CD14-positive monocyte (primary cell): ENCODE results near the gene PILRA. TPM values are rescaled to one million over a fixed set of nuclear protein-coding genes. Genes with fewer than 3 reads are reported as not detected.
"Not testable (repeated sequence)": the region's sequence is repeated elsewhere in the genome, so short reads cannot be mapped to it uniquely, and the experiment has no call there.

Source experiments
- DNase-seq, 3 donors: peaks; one replicate each; pipeline ENCODE4 v3.0.0-alpha.2; 2011 to 2022
- H2AFZ ChIP-seq: 2 replicates; pipeline ENCODE4 v1.6.0; 2012; ENCODE audit warnings: mild to moderate bottlenecking, low read depth, low read length, inconsistent platforms; ENCODE audit not compliant: insufficient read depth, poor library complexity, severe bottlenecking
- H3K27ac ChIP-seq, 2 donors: 1 replicate in 1 of 2; 2 replicates in 1 of 2; pipeline ENCODE4 v1.5.1; 2012 to 2013; ENCODE audit warnings: low read length in 2 of 2, control low read depth in 1 of 2, inconsistent platforms in 1 of 2, low read depth in 1 of 2, mild to moderate bottlenecking in 1 of 2
- H3K27me3 ChIP-seq, 2 donors: one replicate each; pipeline versions ENCODE4 v1.6.0 to v1.6.1; 2011 to 2013; ENCODE audit warnings: low read length in 2 of 2; ENCODE audit not compliant: control insufficient read depth in 2 of 2, insufficient read depth in 2 of 2
- H3K36me3 ChIP-seq, 2 donors: replicated peaks in 1 of 2; 1 replicate in 1 of 2; 2 replicates in 1 of 2; pipeline versions ENCODE4 v1.5.1 to v1.6.1; 2012 to 2013; ENCODE audit warnings: low read length in 2 of 2, control low read depth in 1 of 2, inconsistent platforms in 1 of 2, mild to moderate bottlenecking in 1 of 2; ENCODE audit not compliant: insufficient read depth in 2 of 2, control insufficient read depth in 1 of 2
- H3K4me1 ChIP-seq, 2 donors: 1 replicate in 1 of 2; 2 replicates in 1 of 2; pipeline versions ENCODE4 v1.5.1 to v1.6.1; 2012 to 2013; ENCODE audit warnings: low read length in 2 of 2, control low read depth in 1 of 2, inconsistent platforms in 1 of 2, mild to moderate bottlenecking in 1 of 2, moderate library complexity in 1 of 2; ENCODE audit not compliant: insufficient read depth in 2 of 2, control insufficient read depth in 1 of 2
- H3K4me2 ChIP-seq: replicated peaks from 2 replicates; pipeline ENCODE3; 2012; ENCODE audit warnings: low read length, moderate library complexity, mild to moderate bottlenecking; ENCODE audit not compliant: poor library complexity, severe bottlenecking; ENCODE audit errors: extremely low read depth
- H3K4me3 ChIP-seq, 3 experiments: fragments of 200-600 bp in 1 of 3; sonication (generic) in 1 of 3; replicated peaks in 1 of 3; 1 replicate in 2 of 3; 2 replicates in 1 of 3; pipeline ENCODE4 v1.5.1; 2011 to 2013; ENCODE audit warnings: low read length in 3 of 3, mild to moderate bottlenecking in 3 of 3, control low read depth in 2 of 3, low read depth in 2 of 3, inconsistent platforms in 1 of 3, moderate library complexity in 1 of 3
- H3K79me2 ChIP-seq: 2 replicates; pipeline ENCODE4 v1.6.0; 2012; ENCODE audit warnings: mild to moderate bottlenecking, control low read depth, inconsistent platforms, low read length, moderate library complexity; ENCODE audit not compliant: insufficient read depth
- H3K9ac ChIP-seq: 2 replicates; pipeline ENCODE4 v1.6.0; 2017; ENCODE audit warnings: low read length, mild to moderate bottlenecking; ENCODE audit not compliant: insufficient read depth, poor library complexity, severe bottlenecking
- H3K9me3 ChIP-seq, 2 donors: replicated peaks in 1 of 2; 1 replicate in 1 of 2; 2 replicates in 1 of 2; pipeline versions ENCODE4 v1.5.1 to v1.6.1; 2012 to 2013; ENCODE audit warnings: low read length in 2 of 2, control low read depth in 1 of 2; ENCODE audit not compliant: control insufficient read depth in 1 of 2, insufficient read depth in 1 of 2
- H4K20me1 ChIP-seq: 2 replicates; pipeline ENCODE4 v1.6.0; 2012; ENCODE audit warnings: mild to moderate bottlenecking, low read length, control low read depth, moderate library complexity; ENCODE audit not compliant: insufficient read depth
- H3K27ac Mint-ChIP-seq, 7 donors: one replicate each; pipeline ENCODE4 v1.8.0; 2020; ENCODE audit warnings: mild to moderate bottlenecking in 7 of 7, mixed read lengths in 7 of 7, moderate library complexity in 6 of 7, inconsistent platforms in 2 of 7
- H3K27me3 Mint-ChIP-seq, 3 donors: one replicate each; pipeline ENCODE4 v1.8.0; 2021 to 2022; ENCODE audit warnings: low read depth in 3 of 3, mild to moderate bottlenecking in 3 of 3, mixed read lengths in 3 of 3, moderate library complexity in 3 of 3, inconsistent platforms in 1 of 3
- H3K36me3 Mint-ChIP-seq, 2 donors: one replicate each; pipeline ENCODE4 v1.8.0; 2020; ENCODE audit warnings: mixed read lengths in 2 of 2, inconsistent platforms in 1 of 2, mild to moderate bottlenecking in 1 of 2
- H3K4me1 Mint-ChIP-seq: one replicate; pipeline ENCODE4 v1.8.0; 2020; ENCODE audit warnings: mild to moderate bottlenecking, mixed read lengths
- H3K4me3 Mint-ChIP-seq, 2 donors: one replicate each; pipeline ENCODE4 v1.8.0; 2020; ENCODE audit warnings: mild to moderate bottlenecking in 2 of 2, mixed read lengths in 2 of 2, moderate library complexity in 1 of 2
- H3K9me3 Mint-ChIP-seq, 7 donors: one replicate each; pipeline ENCODE4 v1.8.0; 2020 to 2022; ENCODE audit warnings: mixed read lengths in 7 of 7, mild to moderate bottlenecking in 6 of 7, moderate library complexity in 6 of 7, inconsistent platforms in 2 of 7
- WGBS: methylation state at CpG from one replicate; pipeline ENCODE4 v1.1.5; 2013; ENCODE audit warnings: missing lambda C conversion rate; ENCODE audit not compliant: insufficient coverage; 5-methylcytosine and 5-hydroxymethylcytosine counted together
- intact Hi-C, 2 donors: fragments of 100-400 bp; cut with micrococcal nuclease; formaldehyde crosslinking; loops; one replicate each; pipeline versions ENCODE4 v1.15.0 to v1.15.1; 2023
- polyA plus RNA-seq, 3 donors: library from polyadenylated mRNA; depleted of rRNA in 1 of 3; unstranded in 2 of 3; stranded (reverse) in 1 of 3; fragments of 300-500 nt in 2 of 3; fragments of >200 nt in 1 of 3; fragmentation: Illumina TruSeq in 2 of 3; gene quantifications; 1 replicate in 2 of 3; 2 replicates in 1 of 3; pipeline ENCODE4 v1.2.3, GENCODE V29; 2012 to 2021
- TF ChIP-seq, protein P1 (sequence below): fragments of 200-600 bp; IDR thresholded peaks from one replicate; pipeline ENCODE4 v1.8.0; 2022; ENCODE audit warnings: antibody characterized with exemption, mild to moderate bottlenecking

The PILRA gene
- polyA plus RNA-seq, 3 donors, result 316 to 491 (median 364) TPM

- H3K9ac ChIP-seq, H3K9me3 ChIP-seq, H3K9me3 Mint-ChIP-seq, intact Hi-C loops, H3K27me3 Mint-ChIP-seq, DNase-seq, H3K27me3 ChIP-seq, H2AFZ ChIP-seq: not testable (repeated sequence)
- Histone ChIP-seq H3K79me2 (peaks cover 87% of the 10 kb centered on the region), H4K20me1 (peaks cover 58% of the 10 kb centered on the region), H3K36me3 (peaks cover 2 to 32% of the 10 kb centered on the region in 2 donors), H3K4me3 (peak overlapping the region in 2 of 3 experiments; percentile 4 to 50), H3K4me1 (peaks cover 88 to 95% of the 10 kb centered on the region in 2 donors), H3K27ac (peak overlapping the region; percentile 31 to 65), H3K4me2 (peak overlapping the region; percentile 38)
- peak overlapping the region; percentile 74 to 92 (median 88) for H3K27ac Mint-ChIP-seq
- H3K4me3 Mint-ChIP-seq, result peak overlapping the region; percentile 16 to 74
- H3K4me1 Mint-ChIP-seq, result peaks cover 69% of the 10 kb centered on the region
- peaks cover 33 to 63% of the 10 kb centered on the region in 2 donors for H3K36me3 Mint-ChIP-seq
- 40% methylated on average over 5 of the region's 8 CpGs for WGBS
These were observed 9.1 kb downstream of the PILRA start for GRCh38 chr7:100382234-100382853.

- peak overlapping the region; percentile 22 for H3K4me2 ChIP-seq
- H4K20me1 ChIP-seq, result peaks cover 78% of the 10 kb centered on the region
- peaks cover 92% of the 10 kb centered on the region for H3K79me2 ChIP-seq
- Mint-ChIP-seq H3K27ac (peak overlapping the region; percentile 45 to 91 (median 85)), H3K4me3 (peak overlapping the region in 1 of 2 donors; percentile 14), H3K36me3 (peaks cover 28 to 63% of the 10 kb centered on the region in 2 donors), H3K4me1 (peaks cover 54% of the 10 kb centered on the region), H3K27me3 (peaks cover 0 to 4% (median 3%) of the 10 kb centered on the region in 3 donors), H3K9me3 (no peaks in the 10 kb centered on the region)
- DNase-seq, result peak in 2 of 3 donors; percentile 40 to 66
- H3K36me3 ChIP-seq, result peaks cover 9 to 44% of the 10 kb centered on the region in 2 donors
- peak overlapping the region in 1 of 3 experiments; percentile 30 for H3K4me3 ChIP-seq
- H3K27ac ChIP-seq, result peak overlapping the region; percentile 34 to 79
- no peak overlapping the region for H3K9ac ChIP-seq
- 37% methylated on average over 3 of the region's 6 CpGs for WGBS
- intact Hi-C loops, result no loop called here
- no peak overlapping the region for H2AFZ ChIP-seq
- H3K4me1 ChIP-seq, result peaks cover 68 to 78% of the 10 kb centered on the region in 2 donors
- TF ChIP-seq, protein P1, sequence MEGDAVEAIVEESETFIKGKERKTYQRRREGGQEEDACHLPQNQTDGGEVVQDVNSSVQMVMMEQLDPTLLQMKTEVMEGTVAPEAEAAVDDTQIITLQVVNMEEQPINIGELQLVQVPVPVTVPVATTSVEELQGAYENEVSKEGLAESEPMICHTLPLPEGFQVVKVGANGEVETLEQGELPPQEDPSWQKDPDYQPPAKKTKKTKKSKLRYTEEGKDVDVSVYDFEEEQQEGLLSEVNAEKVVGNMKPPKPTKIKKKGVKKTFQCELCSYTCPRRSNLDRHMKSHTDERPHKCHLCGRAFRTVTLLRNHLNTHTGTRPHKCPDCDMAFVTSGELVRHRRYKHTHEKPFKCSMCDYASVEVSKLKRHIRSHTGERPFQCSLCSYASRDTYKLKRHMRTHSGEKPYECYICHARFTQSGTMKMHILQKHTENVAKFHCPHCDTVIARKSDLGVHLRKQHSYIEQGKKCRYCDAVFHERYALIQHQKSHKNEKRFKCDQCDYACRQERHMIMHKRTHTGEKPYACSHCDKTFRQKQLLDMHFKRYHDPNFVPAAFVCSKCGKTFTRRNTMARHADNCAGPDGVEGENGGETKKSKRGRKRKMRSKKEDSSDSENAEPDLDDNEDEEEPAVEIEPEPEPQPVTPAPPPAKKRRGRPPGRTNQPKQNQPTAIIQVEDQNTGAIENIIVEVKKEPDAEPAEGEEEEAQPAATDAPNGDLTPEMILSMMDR, result no peak
- H3K9me3 ChIP-seq, result no peaks in the 10 kb centered on the region
- H3K27me3 ChIP-seq, result no peaks in the 10 kb centered on the region
These were observed 11.5 kb downstream of the PILRA start for GRCh38 chr7:100384628-100385294.
